Retinal pigment epithelial cell (primary cell): ENCODE measurements around the gene STAMBP.

Experiments
- DNase-seq: peaks from one replicate; pipeline ENCODE4 v3.0.0-alpha.2; 2010; ENCODE audit warnings: low read depth
- H3K4me3 ChIP-seq: 2 replicates; pipeline ENCODE4 v1.5.1; 2011; ENCODE audit warnings: mild to moderate bottlenecking, low read length, control low read depth, moderate library complexity
- CTCF ChIP-seq: conservative IDR thresholded peaks from 2 replicates; pipeline ENCODE4 v1.5.1; 2011; ENCODE audit warnings: low read depth, low read length, control low read depth, inconsistent platforms

STAMBP gene

GRCh38 chr2:73888388-73888787 is 59.6 kb downstream of the STAMBP start:
- no peak for TF ChIP-seq CTCF
- DNase-seq = no peak
- no peak overlapping the region for H3K4me3 ChIP-seq

- no peak overlapping the region for H3K4me3 ChIP-seq
- no peak for DNase-seq
- TF ChIP-seq CTCF = no peak
Measured at GRCh38 chr2:73889206-73889605, 60.4 kb downstream of the STAMBP start.

DNA sequence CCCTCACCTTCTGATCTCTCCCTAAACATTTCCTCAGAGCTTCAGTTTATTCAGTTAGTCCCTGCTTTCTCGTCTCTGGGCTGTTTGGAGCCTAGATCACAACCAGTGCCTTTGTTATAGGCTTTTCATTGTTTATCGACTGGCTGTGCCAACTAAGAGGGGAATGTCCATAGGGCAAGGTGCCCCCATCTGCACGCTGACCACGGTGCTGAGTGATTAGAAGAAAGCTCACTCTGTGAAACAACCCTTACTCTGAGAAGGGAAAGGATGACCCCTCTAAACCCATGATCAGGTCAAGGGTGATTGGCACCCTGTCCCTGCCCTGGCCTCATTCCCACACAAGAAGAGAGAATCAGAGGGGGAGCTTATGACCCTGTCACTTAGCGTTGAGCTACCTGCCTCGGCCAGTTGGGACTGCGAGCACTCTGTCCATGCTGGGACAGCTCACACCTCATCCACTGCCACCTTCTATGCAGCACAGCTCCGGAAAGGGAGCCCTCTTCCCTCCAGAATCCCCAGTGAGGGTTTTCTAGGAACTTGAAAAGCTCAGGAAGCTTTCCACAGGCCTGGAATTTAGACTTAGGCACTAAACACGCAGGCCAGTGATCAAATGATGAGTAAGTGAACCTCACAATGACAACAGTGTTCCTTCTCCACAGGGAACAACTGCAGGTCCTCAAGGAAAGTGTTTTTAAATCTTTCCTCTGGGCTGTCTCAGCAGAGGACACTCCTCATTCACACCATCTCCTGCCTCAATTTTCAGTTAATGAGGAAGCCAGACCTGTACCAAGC is 61.7 kb downstream of the STAMBP start:
- no peak for TF ChIP-seq CTCF
- DNase-seq = no peak
- H3K4me3 ChIP-seq = no peak overlapping the region

- no peak for TF ChIP-seq CTCF
- H3K4me3 ChIP-seq = no peak overlapping the region
- DNase-seq = no peak
Measured at GRCh38 chr2:73891276-73891901, 62.6 kb downstream of the STAMBP start.

DNA sequence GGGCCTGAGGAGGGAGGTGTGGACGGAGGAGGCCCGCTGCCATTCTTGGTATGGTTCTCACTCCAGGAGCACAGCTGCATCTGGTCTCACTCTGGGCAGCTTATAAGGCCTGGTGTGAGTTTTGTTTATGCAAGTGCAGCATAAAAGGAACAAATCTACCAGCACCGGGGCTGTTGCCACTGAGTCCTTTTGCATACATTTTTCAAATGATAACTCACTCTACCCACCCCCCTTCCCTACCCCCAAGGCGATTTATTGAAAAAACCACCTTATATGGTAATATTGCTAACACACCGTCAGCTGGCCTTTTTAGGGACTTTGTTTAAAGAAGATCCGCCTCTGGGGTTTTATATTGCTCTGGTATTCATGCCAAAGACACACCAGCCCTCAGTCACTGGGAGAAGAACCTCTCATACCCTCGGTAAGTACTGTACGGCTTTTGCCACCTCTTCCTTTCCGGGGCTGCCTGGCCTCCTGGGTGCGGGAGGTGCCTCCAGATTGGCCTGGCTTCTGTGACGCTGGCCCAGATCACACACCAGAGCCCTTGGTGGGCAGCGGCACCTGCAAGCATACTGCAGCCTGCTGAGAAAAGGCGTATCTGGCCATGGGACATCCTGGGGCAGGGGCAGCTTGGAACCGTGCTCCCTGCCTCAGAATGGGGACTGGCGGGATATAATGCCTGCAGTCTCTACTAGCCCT is 64.0 kb downstream of the STAMBP start, which contains the start of gene ACTG2:
ACTG2 (plus strand) TSS at position 378 of the 699 bp plus-strand sequence. CDS start 8,304 bp downstream, outside the sequence.
- TF ChIP-seq CTCF = no peak
- no peak within 1 kb of the TSS for H3K4me3 ChIP-seq
- no peak for DNase-seq

DNA sequence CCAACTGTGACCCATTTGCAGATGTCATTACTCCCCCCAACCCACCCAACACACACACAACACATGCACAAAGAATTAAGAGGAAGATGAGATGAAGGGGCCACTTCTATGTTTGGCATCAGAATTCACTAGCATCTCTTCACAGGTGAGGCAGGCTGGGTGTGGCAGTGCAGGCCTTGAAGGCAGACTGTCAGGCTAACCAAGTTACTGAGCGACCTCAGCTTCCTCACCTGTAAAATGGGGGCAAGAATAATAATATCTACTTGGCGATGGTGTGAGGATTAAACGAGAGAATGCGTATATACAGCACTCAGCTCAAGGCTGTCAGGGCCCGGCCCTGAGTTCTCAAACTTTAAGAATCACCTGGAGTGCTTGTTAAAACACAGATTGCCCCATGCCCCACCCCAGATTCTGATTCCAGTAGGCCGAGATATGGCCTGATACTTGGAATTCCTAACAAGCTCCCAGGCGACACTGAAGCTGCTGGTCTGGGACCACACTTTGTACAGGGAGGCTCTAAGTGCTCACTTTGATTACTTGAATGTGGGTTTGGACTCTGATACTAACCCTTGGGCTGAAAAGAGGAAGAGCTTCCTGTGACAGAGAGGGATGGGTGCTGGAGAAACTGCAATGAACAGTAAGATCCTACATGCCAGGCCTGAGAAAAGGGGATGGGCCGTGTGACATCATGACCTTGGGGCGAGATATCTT is 65.2 kb downstream of the STAMBP start:
- DNase-seq = no peak
- no peak for TF ChIP-seq CTCF
- H3K4me3 ChIP-seq = no peak overlapping the region
